GM12891 (cell line): ENCODE measurements around the gene FASN.

Experiments used
- PAX5 ChIP-seq: IDR thresholded peaks from 2 replicates; pipeline ENCODE4 v1.6.1; 2011; ENCODE audit warnings: low read length, moderate library complexity, mild to moderate bottlenecking; ENCODE audit not compliant: insufficient read depth, severe bottlenecking
- POLR2A ChIP-seq: IDR thresholded peaks from 2 replicates; pipeline ENCODE4 v1.6.1; 2011; ENCODE audit warnings: low read depth, low read length, control low read depth
- POLR2AphosphoS5 ChIP-seq: IDR thresholded peaks from 2 replicates; pipeline ENCODE4 v1.6.1; 2011; ENCODE audit warnings: low read depth, low read length, control low read depth
- POU2F2 ChIP-seq: IDR thresholded peaks from 2 replicates; pipeline ENCODE4 v1.6.1; 2011; ENCODE audit warnings: low read depth, mild to moderate bottlenecking, control low read depth, low read length, moderate library complexity
- SPI1 ChIP-seq: IDR thresholded peaks from 2 replicates; pipeline ENCODE4 v1.6.1; 2011; ENCODE audit warnings: low read depth, low read length, control low read depth
- TAF1 ChIP-seq: IDR thresholded peaks from 2 replicates; pipeline ENCODE4 v1.6.1; 2011; ENCODE audit warnings: low read depth, low read length, control low read depth

- no peak for TF ChIP-seq TAF1
- no peak for TF ChIP-seq PAX5
- TF ChIP-seq POLR2A, result no peak
- no peak for TF ChIP-seq POLR2AphosphoS5
- no peak for TF ChIP-seq SPI1
- no peak; the same call in 1 of the 2 replicates for TF ChIP-seq POU2F2
Observed at GRCh38 chr17:82030470-82031302, 67.3 kb downstream of the FASN start.
